Stimulated activated CD4-positive, alpha-beta T cell treated with anti-CD3 and anti-CD28 coated beads, Interleukin-1b, Interleukin-23, amount 100 ng/mL, for 1 hour (primary cell): ENCODE results near the gene PDE4D.

Experiments
- DNase-seq, 2 donors: peaks; one replicate each; pipeline ENCODE4 v3.0.0-alpha.2; 2020; ENCODE audit warnings: low read depth in 2 of 2

PDE4D gene

GRCh38 chr5:59366784-59367183, 526.7 kb downstream of the PDE4D start:
- no peak for DNase-seq

GRCh38 chr5:59362438-59362837, 531.1 kb downstream of the PDE4D start:
- DNase-seq: no peak

GRCh38 chr5:59361454-59361853, 532.1 kb downstream of the PDE4D start:
- DNase-seq: no peak

DNA sequence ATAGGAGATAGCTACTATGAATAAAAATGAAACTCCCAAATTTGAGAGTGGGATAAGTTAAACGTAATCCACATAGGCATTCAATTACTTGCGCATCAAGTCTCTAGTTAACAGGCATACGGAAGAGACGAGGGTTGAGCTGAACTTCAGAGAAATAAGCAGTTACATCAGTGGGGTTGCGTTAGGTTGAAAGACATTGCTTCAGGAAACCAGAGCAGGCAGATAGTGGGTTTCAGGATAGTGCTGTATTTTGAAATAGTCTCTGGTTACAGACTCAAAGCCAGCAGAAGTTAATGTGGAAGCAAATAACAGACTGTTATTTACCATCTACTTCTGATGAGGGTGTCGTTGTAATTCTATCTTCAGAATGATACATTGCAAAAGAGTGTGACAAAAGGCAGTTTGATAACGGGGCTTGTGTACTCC, 533.4 kb downstream of the PDE4D start:
- no peak for DNase-seq

DNA sequence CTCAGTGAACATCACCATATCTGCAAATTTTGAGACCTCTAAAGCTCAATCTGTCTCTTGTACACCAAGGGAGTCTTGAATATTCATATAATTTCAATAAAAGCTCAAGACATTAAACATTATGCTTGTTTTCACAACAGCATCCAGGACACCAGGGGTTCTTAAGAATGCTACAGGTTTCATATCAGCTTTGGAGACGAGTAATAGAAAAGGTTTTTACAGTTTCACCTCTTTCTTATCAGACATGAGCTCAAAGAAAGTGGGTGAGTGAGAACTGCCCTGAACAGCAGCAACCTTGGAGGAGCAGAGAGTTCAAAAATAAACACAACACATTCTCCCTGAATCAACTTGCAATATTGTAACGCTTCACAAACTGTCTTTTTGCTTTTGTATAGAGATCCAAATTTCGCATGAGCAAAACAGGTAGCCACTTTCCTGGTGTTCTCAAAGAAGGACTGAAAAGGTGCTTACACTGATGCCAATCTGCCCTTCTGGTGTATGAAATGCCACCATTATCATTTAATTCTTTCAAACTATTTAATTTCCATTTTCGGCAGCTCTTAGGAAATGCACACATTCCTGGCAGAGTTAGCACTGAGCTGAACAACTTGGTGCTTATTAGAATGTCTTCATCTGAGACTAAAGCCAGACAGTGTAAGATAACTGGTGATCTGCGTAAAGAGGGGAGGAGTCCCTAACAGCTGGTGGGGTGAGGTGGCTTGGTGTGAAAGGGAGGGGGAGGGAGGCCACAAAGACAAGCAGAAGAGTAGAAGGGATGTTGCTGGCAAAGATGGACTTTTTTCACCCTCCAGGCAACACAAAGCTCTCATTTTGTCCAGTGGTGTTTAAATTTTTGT, 535.3 kb downstream of the PDE4D start:
- no peak for DNase-seq

- DNase-seq: no peak
Measured at GRCh38 chr5:59357381-59357977, 536.0 kb downstream of the PDE4D start.

DNA sequence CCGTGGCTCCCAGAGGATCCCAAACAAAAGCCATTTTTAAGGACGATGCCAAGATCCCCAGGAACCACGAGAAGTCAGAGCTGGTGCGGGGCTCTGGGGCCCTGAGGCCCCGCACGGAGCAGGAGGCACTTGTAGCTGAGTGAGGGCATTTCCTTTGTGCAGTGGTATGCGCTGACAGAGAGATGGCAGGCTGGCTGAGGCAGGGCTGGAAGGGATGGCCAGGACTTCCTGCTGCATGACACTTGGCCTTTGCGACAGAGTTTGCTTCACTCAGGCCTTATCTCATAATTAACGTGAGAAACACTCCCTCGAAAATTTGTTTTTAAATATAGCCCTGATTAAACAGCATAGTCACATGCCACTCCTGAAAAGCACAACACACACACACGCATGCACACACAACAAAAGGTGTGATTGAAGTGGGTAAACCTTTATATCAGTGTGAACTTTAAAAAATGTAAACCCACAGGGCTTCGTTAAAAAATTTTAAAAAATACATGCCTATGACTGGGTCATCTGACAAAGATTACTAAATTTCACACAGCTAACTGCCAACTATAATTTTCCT, 536.6 kb downstream of the PDE4D start:
- no peak for DNase-seq

- DNase-seq: no peak
Measured at GRCh38 chr5:59354811-59355210, 538.7 kb downstream of the PDE4D start.

DNA sequence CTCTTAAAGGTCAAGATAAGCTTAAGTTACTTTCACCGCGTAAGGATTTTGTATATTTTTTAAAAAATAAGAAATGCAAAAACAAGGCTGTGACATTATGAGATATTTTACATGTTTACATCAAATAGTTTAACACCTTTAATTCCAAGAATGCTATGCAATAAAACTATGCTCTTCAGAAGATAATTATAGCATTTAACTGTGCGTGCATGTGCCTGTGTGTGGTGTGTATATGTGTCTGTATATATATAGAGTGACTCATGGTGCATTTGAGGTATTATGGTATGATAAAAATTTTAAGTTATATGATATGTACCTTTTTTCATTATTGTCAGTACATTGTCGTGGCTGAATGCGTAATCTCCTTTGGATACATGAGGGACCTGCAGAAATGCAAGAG, 539.3 kb downstream of the PDE4D start:
- DNase-seq: no peak

DNA sequence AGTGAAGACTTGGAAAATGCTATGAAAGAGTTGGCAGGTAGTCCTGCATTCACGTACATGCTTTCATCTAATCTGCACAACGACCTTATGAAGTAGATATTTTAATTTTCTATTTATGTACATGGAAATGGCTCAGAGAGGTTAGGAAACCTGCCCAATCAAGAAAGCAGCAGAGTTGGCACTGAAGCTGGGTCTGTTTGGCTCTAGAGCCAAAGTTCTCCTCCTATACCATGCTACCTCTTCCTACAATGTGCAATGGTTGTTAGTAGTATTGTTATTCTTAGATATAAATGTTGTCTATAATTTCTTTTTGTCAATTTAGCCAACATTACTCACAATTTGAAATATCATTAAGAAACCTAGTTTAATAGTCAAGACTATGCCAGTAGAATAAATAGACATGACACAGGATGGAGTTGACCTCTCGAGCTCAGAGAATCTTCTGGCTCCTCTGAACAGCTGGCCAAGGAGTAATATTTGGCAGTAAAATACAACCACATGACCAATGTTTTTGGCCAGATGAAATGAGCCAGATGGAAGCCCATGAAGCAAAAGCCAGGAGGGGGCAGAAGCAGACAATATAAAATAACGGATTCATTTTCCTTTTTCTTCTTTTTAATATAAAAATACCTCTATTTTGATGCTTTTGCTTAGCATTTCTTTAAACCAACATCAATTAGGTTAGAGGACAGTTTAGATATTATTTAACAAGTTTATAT, 542.3 kb downstream of the PDE4D start:
- DNase-seq: no peak

DNA sequence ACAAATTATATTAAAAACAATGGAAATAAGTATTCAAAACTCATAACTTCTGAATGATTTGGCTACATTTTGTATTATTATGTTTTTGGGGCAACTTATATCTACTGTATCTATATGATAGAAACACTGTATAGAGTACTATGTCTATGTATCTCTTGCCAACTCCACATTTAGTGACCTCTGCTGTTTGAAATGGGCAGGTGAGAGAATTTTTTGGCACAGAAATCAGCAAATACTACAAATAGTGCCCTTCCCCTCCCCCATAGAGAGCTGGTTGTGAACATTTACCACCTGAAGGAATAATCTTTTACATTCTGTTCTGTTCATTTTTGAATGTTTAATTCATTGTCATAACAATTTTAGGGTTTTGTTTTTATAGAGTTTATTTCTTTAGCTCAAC, 545.3 kb downstream of the PDE4D start:
- no peak for DNase-seq

GRCh38 chr5:59346982-59347381, 546.5 kb downstream of the PDE4D start:
- no peak for DNase-seq

DNA sequence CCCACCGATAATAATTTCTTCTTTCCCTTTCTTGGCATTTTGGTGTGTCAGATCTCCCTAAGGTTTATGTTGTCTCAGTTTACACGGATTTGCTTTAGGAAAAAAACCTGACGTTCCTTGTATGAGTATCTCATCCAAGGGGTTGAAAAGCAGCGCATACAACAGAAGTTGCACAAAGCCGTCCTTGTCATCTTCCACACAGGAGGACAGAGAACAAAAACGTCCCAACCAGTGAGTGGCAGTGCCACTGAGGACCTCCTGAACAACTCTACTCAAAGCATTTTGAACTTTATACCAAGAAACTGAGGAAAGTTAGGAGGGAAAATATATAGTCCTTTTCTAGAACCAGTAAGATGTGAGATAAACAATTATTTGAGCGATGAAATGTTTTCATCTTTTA, 547.0 kb downstream of the PDE4D start:
- DNase-seq: no peak

GRCh38 chr5:59342181-59342580, 551.3 kb downstream of the PDE4D start:
- no peak for DNase-seq

GRCh38 chr5:59341760-59342159, 551.8 kb downstream of the PDE4D start:
- DNase-seq: no peak

GRCh38 chr5:59341155-59341554, 552.4 kb downstream of the PDE4D start:
- DNase-seq: no peak

DNA sequence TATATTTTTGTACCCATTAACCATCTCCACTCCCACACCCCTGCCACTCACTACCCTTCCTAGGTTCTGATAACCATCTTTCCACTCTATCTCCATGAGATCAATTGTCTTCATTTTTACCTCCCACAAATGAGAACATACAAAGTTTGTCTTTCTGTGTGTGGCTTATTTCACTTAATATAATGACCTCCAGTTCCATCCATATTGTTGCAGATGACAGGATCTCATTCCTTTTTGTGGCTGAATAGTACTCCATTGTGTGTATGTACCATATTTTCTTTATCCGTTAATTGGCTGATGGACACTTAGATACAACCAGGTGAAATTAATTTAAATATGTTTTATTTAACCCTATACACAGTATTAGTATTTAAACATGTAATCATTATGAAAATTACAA, 552.9 kb downstream of the PDE4D start:
- DNase-seq: no peak

DNA sequence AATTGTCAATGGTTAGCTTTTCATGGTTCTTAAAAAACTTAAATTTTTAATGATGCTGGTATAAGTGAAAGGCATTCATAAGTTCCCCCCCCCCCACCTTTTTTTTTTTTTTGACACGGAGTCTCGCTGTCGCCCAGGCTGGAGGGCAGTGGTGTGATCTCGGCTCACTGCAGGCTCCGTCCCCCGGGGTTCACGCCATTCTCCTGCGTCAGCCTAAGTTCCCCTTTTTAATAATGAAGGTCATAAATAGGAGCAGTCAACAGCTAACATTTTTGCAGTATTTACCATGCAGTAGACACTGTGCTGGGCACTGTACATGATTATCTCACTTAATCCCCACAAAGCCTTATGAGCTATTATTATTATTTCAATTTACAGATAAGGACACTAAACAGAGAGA, 556.3 kb downstream of the PDE4D start:
- no peak for DNase-seq

- no peak for DNase-seq
Measured at GRCh38 chr5:59335544-59335943, 558.0 kb downstream of the PDE4D start.

DNA sequence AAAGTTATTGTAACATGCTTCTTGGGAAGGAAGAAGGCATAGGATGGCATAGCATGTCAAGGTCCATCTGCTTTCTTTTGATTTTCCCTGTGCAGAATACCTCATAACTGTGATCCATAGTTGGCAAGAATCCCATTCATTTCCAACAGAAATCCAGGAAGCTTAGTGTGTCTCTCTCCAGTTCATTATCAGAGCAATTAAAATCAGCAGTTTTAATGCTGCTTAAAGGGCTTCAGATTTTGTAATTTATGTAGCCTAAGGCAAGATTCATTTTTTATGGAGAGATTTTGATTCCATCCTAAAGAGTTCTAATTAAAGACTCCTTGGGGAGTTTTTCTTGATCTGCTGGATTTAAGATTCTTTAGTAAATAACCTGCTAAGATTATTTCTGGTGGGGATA, 560.1 kb downstream of the PDE4D start:
- no peak for DNase-seq

- DNase-seq: no peak
Measured at GRCh38 chr5:59332236-59332973, 561.1 kb downstream of the PDE4D start.

DNA sequence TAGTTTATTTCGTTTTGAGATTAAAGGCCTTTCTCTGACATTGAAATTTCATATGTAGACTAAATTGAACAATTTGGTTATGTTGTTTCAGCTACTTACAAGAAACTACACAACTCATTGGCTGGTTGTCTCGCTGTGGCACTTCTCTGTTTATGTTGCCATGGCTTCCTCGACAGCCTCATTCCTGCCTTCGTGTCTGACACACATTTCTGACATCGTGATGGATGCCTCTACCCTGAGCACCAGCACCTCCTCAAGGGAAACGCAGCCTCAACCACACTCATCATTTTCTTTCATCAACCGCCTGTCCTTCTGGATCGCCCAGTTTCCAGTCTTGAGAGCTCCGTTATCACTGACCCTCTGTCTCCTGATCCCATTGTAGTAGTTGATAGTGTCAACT, 562.8 kb downstream of the PDE4D start:
- no peak for DNase-seq
